ENCODE data around the gene ATAD3C. TPM values are rescaled to one million over a fixed set of nuclear protein-coding genes. Genes with fewer than 3 reads are reported as not detected.
"Not testable (repeated sequence)": the region's sequence is repeated elsewhere in the genome, so short reads cannot be mapped to it uniquely, and the experiment has no call there.

The ATAD3C gene
- total and polyA plus RNA-seq, 2 donors (not counting 1 experiment from before 2014, with no cell fraction given), result 0.17 TPM; not detected in 1

GRCh38 chr1:1511533-1512285, 62.2 kb downstream of the ATAD3C start, which contains the start of gene ATAD3A:
ATAD3A (plus strand) TSS chr1:1512162; CDS start chr1:1512269, 107 bp downstream.
- Histone ChIP-seq H3K9ac (ENCODE audit: insufficient read depth, low read length) (peak within 1 kb of the TSS; percentile 99), H3K79me2 (ENCODE audit: control insufficient read depth, insufficient read depth, low read length) (peaks cover 25% of the 10 kb centered on the region), H3K36me3 (ENCODE audit: control insufficient read depth, insufficient read depth, low read length) (peaks cover 2% of the 10 kb centered on the region), H3K27me3 (ENCODE audit: control insufficient read depth, insufficient read depth, low read length) (no peaks in the 10 kb centered on the region), H3K4me2 (ENCODE audit: extremely low read depth, insufficient read depth, low read length) (peak within 1 kb of the TSS; percentile 95), H2AFZ (ENCODE audit: low read length) (peak within 1 kb of the TSS; percentile 80), H4K20me1 (ENCODE audit: control insufficient read depth, extremely low read depth, insufficient read depth, low read length) (no peaks in the 10 kb centered on the region), H3K9me3 (ENCODE audit: control insufficient read depth, insufficient read depth, low read depth, low read length) (no peaks in the 10 kb centered on the region), H3K4me3 (replicated peaks in 1 of 4; ENCODE audit: control extremely low read depth in 1 of 4, insufficient read depth in 1 of 4, low read depth in 3 of 4, low read length in 4 of 4) (peak within 1 kb of the TSS; percentile 80 to 88 (median 84)), H3K4me1 (ENCODE audit: control insufficient read depth, extremely low read depth, insufficient read depth, low read length) (peaks cover 3% of the 10 kb centered on the region), H3K27ac (ENCODE audit: insufficient read depth, low read length) (peak within 1 kb of the TSS; percentile 99)
- TF ChIP-seq CTCF (conservative IDR thresholded peaks at IDR 0.05 in 1 of 2, IDR thresholded peaks at IDR 0.05 in 1 of 2; ENCODE audit: low read depth in 1 of 2, low read length in 2 of 2), result no peak
- no peak for TF ChIP-seq EZH2 (IDR thresholded peaks at IDR 0.05; ENCODE audit: low read length, missing control alignments)
- DNase-seq (ENCODE audit: low read depth in 2 of 2), result peak; percentile 98

- H3K4me1 ChIP-seq (ENCODE audit: control insufficient read depth, extremely low read depth, insufficient read depth, low read length); H3K4me2 ChIP-seq (ENCODE audit: extremely low read depth, insufficient read depth, low read length); H3K27me3 ChIP-seq (ENCODE audit: control insufficient read depth, insufficient read depth, low read length); H4K20me1 ChIP-seq (ENCODE audit: control insufficient read depth, extremely low read depth, insufficient read depth, low read length); H2AFZ ChIP-seq (ENCODE audit: low read length); DNase-seq (ENCODE audit: low read depth in 2 of 2); H3K9me3 ChIP-seq (ENCODE audit: control insufficient read depth, insufficient read depth, low read depth, low read length); H3K36me3 ChIP-seq (ENCODE audit: control insufficient read depth, insufficient read depth, low read length): not testable (repeated sequence)
- Histone ChIP-seq H3K79me2 (ENCODE audit: control insufficient read depth, insufficient read depth, low read length) (peaks cover 25% of the 10 kb centered on the region), H3K9ac (ENCODE audit: insufficient read depth, low read length) (peak overlapping the region; percentile 59), H3K27ac (ENCODE audit: insufficient read depth, low read length) (peak overlapping the region; percentile 61), H3K4me3 (replicated peaks in 1 of 4; ENCODE audit: control extremely low read depth in 1 of 4, insufficient read depth in 1 of 4, low read depth in 3 of 4, low read length in 4 of 4) (peak overlapping the region in 2 of 4 experiments; percentile 55 to 88)
Observed at GRCh38 chr1:1512425-1512824, 62.9 kb downstream of the ATAD3C start.

GRCh38 chr1:1513675-1514074, 64.2 kb downstream of the ATAD3C start:
- not testable (repeated sequence) for H3K4me1 ChIP-seq (ENCODE audit: control insufficient read depth, extremely low read depth, insufficient read depth, low read length); H3K9ac ChIP-seq (ENCODE audit: insufficient read depth, low read length); H3K27me3 ChIP-seq (ENCODE audit: control insufficient read depth, insufficient read depth, low read length); H4K20me1 ChIP-seq (ENCODE audit: control insufficient read depth, extremely low read depth, insufficient read depth, low read length); H3K9me3 ChIP-seq (ENCODE audit: control insufficient read depth, insufficient read depth, low read depth, low read length); H3K27ac ChIP-seq (ENCODE audit: insufficient read depth, low read length); H2AFZ ChIP-seq (ENCODE audit: low read length); DNase-seq (ENCODE audit: low read depth in 2 of 2); H3K4me2 ChIP-seq (ENCODE audit: extremely low read depth, insufficient read depth, low read length)
- Histone ChIP-seq H3K36me3 (ENCODE audit: control insufficient read depth, insufficient read depth, low read length) (peaks cover 11% of the 10 kb centered on the region), H3K79me2 (ENCODE audit: control insufficient read depth, insufficient read depth, low read length) (peaks cover 25% of the 10 kb centered on the region), H3K4me3 (replicated peaks in 1 of 4; ENCODE audit: control extremely low read depth in 1 of 4, insufficient read depth in 1 of 4, low read depth in 3 of 4, low read length in 4 of 4) (peak overlapping the region in 1 of 4 experiments; percentile 7)

GRCh38 chr1:1514376-1514775, 64.9 kb downstream of the ATAD3C start:
- peaks cover 11% of the 10 kb centered on the region for H3K36me3 ChIP-seq (ENCODE audit: control insufficient read depth, insufficient read depth, low read length)
- H3K9ac ChIP-seq (ENCODE audit: insufficient read depth, low read length); H4K20me1 ChIP-seq (ENCODE audit: control insufficient read depth, extremely low read depth, insufficient read depth, low read length); H3K4me3 ChIP-seq (replicated peaks in 1 of 4; ENCODE audit: control extremely low read depth in 1 of 4, insufficient read depth in 1 of 4, low read depth in 3 of 4, low read length in 4 of 4); H3K4me1 ChIP-seq (ENCODE audit: control insufficient read depth, extremely low read depth, insufficient read depth, low read length); DNase-seq (ENCODE audit: low read depth in 2 of 2); H3K27me3 ChIP-seq (ENCODE audit: control insufficient read depth, insufficient read depth, low read length); H3K27ac ChIP-seq (ENCODE audit: insufficient read depth, low read length); H2AFZ ChIP-seq (ENCODE audit: low read length); H3K4me2 ChIP-seq (ENCODE audit: extremely low read depth, insufficient read depth, low read length); H3K9me3 ChIP-seq (ENCODE audit: control insufficient read depth, insufficient read depth, low read depth, low read length): not testable (repeated sequence)
- peaks cover 25% of the 10 kb centered on the region for H3K79me2 ChIP-seq (ENCODE audit: control insufficient read depth, insufficient read depth, low read length)

- H3K27ac ChIP-seq (ENCODE audit: insufficient read depth, low read length); H3K4me3 ChIP-seq (replicated peaks in 1 of 4; ENCODE audit: control extremely low read depth in 1 of 4, insufficient read depth in 1 of 4, low read depth in 3 of 4, low read length in 4 of 4); H3K4me2 ChIP-seq (ENCODE audit: extremely low read depth, insufficient read depth, low read length); H3K9ac ChIP-seq (ENCODE audit: insufficient read depth, low read length); H3K27me3 ChIP-seq (ENCODE audit: control insufficient read depth, insufficient read depth, low read length); H4K20me1 ChIP-seq (ENCODE audit: control insufficient read depth, extremely low read depth, insufficient read depth, low read length); H2AFZ ChIP-seq (ENCODE audit: low read length); DNase-seq (ENCODE audit: low read depth in 2 of 2); H3K4me1 ChIP-seq (ENCODE audit: control insufficient read depth, extremely low read depth, insufficient read depth, low read length); H3K9me3 ChIP-seq (ENCODE audit: control insufficient read depth, insufficient read depth, low read depth, low read length): not testable (repeated sequence)
- Histone ChIP-seq H3K79me2 (ENCODE audit: control insufficient read depth, insufficient read depth, low read length) (peaks cover 25% of the 10 kb centered on the region), H3K36me3 (ENCODE audit: control insufficient read depth, insufficient read depth, low read length) (peaks cover 17% of the 10 kb centered on the region)
Observed at GRCh38 chr1:1516923-1517322, 67.4 kb downstream of the ATAD3C start.
